DMS153 treated with DMSO at 0.1 percent for 48 hours (cell line): ENCODE results near the gene PPP1R3G.

Experiments
- DNase-seq: peaks from one replicate; lab custom pipeline; 2025; ENCODE audit not compliant: unreplicated experiment; lab: John Stamatoyannopoulos, UW

The PPP1R3G gene

DNA sequence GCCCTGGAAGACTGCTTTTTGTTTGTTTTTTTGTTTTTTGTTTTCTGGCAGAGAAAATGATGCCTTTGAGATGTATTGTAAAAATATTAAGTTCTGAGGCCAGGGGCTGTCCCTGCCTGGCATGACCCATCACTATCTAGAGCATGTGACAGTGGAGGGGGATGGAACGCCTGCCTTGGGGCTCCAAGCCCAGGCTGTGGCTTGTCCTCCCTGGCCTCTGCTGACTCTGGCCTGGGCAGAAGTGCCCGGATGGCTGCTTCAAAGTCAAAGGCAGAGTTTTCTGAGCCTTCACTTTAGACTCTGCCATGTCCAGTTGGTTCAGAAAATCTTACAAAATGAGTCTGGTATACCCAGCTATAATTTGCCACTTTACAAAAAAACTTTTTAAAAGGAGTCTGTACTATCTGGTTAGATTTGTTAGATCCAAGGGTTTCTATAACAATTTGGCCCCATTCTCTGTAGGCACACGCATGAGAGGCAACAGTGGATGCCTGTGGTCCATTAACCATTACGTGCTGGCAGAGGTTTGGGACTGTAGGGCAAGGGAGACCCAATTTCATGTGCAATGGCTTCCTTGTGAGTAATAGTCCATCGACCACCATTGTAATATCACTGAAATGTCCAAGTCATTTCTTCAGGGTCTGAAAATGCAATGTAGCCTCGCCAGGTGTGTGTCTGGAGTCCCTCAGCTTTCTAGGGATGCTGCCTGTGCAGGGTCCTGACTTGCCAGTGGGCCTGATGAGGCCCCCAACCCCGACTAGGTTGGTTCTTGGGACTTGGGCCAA, 8.3 kb downstream of the PPP1R3G start:
- DNase-seq, result no peak

DNA sequence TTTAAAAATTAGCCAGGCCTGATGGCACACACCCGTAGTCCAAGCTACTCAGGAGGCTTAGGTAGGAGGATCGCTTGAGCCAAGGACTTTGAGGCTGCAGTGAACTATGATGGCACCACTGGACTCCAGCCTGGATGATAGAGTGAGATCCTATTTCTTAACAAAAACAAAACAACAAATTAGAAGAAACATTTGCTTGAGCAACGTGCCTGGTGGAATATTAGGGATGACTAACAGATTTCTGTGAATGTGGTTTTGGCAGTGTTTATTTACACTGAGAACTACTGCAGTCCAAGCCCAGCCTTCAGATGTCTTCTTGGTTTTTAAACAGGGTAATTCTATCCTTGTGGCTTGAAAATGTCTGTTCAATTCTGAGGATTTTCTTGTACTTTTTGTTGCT, 9.2 kb downstream of the PPP1R3G start:
- DNase-seq, result no peak

DNA sequence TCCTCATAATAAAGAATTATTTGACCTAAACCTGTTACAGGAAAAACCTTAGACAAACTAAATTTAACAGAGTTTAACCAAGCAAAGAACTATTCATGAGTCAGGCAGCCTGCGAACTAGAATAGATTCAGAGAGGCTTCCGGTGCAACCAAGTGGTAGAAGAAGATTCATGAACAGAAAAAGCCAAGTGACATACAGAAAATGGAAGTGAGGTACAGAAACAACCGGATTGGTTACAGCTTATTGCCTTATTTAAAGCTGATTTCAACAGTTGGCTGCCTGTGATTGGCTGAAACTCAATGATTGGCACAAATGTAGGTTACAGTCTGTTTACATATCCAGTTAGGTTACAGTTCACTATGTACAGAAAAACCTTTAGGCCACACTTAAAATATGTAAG, 10.1 kb downstream of the PPP1R3G start:
- DNase-seq, result no peak

DNA sequence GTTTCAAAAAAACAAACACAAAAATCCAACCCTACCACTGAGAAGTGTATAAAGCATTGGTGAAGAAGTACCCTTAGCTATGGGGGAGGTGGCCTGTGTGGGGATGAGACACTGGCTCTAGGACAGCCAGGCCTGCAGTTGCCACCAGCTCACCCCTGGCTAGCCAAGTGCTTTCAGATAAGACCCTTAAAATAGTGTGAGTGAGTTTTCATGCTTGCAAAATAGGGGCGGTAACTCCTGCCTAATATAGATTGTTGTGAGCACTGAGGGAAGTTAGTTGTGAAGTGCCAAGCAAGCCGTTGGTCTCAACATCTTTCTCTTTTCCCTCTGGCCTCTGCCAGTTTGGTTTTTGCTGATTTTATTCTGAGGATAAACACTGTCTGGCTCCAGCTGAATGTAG, 11.3 kb downstream of the PPP1R3G start:
- no peak for DNase-seq

DNA sequence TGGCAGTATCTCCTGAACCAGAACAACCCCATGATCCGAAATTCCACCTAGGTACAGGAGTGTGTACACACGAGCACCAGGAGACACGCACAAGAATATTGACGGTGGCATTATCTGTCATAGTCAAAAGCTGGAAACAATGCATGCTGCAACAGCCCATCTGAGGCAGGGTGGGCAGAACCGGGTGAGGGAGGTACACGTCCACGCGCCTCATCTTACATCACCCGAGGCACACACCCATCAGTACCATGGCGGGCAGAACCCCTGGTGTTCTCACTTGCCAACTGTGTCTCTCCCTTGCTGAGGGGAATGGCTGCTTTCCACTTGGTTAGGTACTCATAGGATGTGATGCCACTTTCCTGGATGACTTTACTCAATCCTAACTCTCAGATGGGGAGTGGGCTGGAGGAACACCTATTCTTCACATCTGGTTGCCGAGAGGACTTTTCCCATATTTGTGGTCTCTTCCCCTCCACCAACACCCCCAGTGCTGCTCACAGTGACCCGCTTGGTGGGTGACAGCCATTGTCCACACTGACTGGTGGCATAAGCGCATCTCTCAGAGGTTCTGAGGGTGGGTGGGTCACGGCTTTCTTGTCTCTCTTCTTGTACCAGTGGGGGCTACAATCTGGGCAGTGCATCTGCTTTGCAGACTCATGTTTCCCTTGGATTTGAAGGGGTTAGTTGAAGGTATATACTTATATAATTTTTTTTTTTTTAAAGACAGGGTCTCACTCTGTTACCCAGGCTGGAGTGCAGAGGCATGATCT, 13.5 kb downstream of the PPP1R3G start:
- no peak for DNase-seq

DNA sequence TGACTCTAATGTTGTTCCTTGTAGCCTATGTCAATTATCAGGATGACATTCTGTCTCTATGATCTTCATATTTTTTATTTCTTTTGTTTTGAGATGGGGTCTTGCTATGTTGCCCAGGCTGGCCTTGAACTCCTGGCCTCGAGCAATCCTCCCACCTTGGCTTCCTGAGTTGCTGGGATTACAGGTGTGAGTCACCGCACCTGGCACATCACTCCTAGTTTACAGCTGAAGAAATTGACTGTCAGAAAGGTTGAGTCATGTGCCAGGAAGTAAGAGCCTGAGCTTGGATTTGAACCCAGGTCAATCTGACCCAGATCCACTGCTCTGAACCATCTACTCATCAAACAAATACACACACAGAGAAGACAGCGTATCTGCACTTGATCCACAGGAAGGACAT, 14.4 kb downstream of the PPP1R3G start:
- no peak for DNase-seq

DNA sequence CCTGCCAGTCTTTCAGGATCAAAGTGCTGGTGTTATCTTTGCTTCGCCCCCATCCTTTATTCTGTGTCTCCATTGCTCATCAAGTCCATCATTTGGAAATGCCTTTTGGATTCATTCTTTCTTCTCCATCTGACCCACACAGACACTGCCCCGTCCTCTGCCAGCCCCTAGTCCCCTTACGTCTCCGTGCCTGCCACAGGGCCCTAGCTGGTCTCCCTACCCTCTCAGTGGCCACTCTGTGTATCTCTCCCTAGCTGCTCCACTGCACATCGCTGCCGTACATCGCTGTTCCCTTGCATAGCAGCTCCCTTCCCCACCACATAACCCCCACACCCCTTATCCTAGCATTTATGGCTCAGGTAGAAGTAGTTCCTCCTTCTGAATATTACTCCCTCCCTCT, 15.7 kb downstream of the PPP1R3G start:
- DNase-seq, result no peak

DNA sequence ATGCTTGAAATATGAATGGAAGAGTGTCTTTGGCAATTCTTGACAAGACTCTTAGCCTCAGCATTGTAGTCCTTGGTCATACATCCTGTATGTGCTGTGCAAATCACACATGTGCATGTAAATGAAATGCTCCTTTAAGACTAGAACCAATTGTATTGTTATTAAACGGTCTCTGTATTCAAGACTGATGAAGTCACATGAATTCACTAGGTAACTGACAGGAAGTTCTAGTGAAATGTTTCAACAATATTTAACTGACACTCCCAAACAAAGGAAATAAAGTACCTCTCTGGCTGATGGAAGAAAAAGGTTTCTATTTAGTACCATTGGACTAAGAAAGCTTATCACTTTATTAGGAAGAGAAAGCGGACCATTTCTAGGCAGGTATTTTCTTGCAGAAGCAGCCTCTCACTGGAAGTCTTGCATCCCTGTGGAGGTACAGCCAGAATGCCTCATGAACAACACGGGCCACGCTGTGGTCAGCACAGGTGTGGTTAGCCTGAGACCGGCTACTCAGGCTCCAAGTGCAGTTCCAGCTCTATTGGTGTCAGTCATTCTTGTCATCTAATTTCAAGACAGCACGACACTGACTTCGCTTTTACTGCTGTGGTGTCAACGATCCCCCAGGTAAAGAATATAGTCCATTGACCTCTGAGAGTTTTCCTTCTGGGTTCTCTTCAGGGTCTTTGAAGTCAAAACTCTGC, 17.3 kb downstream of the PPP1R3G start:
- no peak for DNase-seq

DNA sequence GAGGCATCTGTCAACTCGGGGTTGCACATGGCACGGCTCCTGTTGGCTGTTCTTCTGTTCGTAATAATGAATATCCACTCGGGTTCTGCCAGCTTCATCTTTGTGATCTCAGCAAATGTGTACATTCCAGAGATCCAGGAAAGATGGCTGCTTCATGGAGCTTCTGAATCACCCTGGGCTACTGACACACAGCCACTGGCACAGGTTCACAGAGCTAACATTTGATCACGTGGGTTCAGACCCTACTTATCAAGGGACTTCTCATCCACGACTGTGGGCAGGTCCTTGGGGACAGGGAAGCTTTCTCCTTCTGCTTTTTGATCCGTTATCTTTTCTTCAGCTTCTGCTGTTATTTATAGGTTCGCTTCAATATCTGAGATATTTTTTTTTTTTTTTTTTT, 18.1 kb downstream of the PPP1R3G start:
- no peak for DNase-seq

DNA sequence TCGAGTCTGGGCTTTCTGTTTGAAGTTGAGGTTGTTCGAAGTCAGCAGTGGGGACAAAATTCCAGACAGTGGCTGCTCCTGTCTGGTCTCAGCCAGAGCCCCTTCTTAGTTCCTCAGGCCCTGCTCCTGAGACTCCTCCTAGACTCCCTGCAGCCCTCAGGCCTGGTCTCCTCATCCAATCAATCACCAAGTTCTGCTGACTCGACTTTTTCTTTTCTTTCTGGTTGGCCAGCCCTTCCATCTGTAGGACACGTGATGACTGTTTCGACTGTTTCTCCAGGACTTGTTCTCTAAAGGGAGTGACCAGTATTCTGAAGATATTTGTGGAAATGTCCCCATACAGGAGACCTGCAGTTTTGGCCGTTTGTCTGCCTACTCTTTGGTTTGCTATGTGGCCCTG, 19.5 kb downstream of the PPP1R3G start:
- DNase-seq, result no peak

DNA sequence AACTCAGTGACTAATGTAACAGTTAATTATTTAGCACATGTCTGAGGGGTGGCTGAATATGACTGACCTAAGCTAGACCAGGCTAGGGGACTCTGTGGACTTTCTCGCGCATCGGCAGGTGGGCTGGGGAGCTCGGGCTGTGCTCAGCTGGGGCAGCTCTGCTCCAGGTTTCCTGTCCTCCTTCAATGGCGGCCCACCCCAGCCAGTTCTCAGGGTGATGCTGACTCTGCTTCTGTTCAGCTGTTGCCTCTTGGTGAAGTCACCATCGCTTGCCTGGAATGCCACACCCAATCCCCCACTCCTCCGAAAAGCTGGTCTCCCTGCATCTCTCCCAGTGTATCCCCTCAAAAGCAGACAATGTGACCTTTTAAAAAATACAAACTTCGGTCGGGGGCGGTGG, 20.0 kb downstream of the PPP1R3G start:
- DNase-seq, result no peak

DNA sequence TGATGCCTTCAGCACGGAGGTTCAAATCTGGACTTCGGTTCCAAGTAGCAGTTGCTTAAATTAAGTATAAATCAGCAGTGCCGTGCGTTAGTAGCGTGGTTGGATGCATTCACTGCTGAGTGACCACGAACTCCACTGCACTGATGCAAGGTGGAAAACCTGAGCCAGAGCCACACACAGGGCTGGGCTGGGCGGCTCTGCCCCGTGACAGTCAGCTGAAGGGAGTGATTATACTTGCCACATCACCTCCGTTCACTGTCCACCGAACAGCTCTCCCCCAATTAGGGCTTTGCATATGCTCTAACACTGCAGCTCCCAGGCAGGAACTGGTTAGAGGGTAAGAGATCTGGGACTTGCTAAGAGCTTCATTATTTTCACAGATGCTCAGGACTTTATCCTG, 22.2 kb downstream of the PPP1R3G start:
- no peak for DNase-seq

DNA sequence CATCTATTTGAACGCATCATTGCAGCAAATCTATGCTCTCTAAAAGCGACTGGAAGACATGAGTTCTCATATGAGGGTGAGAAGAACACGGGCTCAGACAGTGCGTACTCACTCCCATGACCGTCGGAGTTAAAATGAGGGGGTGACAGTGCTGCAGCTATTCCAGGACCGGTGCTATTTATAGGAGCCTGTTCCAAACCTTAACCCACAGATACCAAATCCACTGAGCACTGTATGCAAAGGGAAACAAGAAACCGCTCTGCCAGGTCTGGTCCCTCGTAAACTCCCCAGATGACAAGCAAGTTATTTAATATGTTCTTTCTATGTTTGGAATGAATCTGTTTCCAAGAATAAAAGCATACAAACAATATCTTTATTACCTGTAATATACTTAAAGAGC, 22.9 kb downstream of the PPP1R3G start:
- no peak for DNase-seq

DNA sequence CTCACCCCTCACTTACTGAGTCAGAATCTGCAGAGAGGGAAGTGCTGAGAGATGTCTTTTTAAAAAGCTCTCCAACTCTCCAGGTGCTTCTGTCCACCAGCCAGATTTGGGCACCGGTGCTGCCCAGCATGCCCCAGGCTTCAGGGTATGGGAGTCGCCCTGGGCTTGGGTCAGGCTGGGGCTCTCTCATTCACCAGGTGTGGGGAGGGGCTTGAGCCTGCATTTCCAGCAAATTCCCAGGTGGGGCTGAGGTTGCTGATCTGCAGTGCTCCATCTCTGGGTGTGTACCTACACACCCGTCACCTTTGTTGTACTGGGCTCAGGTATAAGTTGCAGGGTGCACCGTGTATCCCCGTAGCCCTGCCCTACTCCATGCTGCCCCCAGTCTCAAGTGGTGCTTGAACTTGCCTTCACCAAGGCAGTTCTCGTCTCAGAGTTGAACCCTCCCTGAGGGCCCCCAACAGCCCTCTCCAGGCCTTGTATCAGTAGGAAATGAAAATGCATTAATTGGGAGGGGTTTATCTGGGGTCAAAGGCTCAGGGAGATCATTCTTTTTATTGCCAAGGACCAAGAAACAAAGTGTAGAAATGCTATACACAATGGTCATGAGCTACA, 23.5 kb downstream of the PPP1R3G start:
- no peak for DNase-seq

DNA sequence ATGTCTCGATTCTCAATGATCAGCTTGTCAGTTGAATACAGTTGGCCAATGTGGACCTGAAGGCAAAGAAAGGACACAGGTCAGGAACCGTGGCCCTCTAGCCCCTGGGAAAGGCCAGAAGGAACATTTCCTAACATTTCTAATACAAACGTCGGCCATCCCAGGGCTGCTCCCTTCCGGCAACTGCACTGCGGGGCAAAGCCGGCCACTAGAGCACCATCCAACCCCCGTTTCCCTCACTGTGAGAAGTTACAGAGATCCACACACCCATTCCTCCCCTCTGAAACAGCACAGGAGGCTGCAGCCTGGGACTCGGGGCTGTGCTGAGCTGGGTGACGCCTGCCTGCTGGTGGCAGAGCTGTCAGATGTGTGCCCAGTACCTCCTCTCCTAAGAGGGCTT, 24.3 kb downstream of the PPP1R3G start:
- DNase-seq, result no peak

DNA sequence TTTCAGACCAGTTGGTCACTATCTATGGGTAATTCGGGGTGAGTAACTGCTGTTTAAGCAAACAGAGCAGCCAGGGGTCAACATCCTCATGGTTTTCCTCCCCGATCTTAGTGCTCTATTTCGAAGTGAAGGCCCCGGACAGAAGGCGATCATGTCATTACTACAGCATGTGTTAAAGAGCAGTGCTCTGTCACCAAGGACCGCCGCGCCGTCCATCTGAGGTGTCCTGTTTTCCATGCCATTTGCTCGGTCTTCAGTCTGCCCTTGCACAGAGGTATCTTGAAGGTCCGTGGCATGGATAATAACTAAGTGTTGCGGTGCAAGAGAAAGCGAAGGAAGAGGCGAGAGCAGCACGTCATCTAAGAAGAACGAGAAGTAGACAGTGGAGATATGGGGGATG, 25.1 kb downstream of the PPP1R3G start:
- DNase-seq, result no peak

DNA sequence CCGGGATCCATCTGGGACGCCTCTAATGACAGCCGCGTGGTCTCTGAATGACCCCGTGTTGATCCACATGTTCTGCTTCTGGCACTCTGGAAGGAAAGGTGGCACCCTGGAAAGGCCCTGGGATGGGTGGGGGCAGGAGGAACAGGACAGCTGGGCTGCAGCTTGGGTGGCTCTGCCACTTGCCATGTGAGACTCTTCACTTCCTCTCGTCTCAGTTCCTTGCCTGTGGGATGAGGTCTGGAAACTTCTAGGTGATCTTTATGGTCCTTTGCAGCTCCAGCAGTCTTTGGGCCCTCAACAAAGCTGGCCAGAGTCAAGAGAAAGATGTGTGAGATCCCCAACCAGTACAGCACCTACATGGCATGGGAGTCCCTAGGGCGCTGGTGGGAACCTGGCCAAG, 26.5 kb downstream of the PPP1R3G start:
- DNase-seq, result no peak

DNA sequence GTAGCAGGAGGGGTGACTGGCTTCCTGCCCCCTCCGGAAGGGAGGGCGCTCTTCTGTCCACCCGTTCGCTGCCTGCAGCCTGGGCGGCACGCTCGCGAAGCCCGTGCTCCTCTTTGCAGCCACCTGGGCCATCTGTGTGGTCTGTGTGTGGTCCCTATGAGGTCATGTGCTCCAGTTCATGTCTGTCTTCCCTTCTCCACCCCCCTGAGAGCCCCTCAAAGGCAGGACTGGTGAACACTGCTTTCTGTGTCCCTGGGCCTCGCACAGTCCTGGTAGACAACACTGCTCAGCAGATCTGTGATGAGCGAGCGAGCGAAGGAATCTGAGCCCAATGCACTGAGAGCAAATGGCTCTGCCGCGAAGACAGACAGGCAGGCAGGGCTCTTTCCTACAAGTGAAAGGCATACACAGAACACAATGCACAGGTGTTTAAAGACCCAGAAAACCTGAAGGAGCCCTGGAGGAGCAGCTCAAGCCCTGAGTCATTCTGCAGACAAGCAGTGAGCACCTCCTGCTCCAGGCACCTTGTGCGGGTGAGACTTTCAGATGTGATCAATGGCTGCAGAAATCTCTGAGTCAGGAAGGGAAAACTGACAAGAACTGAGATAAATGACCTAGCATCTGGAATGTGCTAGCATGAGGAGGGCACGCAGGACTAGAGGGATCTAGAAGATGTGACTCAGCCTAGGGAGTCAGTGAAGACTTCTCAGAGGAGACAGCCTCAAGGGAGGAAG, 27.1 kb downstream of the PPP1R3G start:
- DNase-seq, result no peak

DNA sequence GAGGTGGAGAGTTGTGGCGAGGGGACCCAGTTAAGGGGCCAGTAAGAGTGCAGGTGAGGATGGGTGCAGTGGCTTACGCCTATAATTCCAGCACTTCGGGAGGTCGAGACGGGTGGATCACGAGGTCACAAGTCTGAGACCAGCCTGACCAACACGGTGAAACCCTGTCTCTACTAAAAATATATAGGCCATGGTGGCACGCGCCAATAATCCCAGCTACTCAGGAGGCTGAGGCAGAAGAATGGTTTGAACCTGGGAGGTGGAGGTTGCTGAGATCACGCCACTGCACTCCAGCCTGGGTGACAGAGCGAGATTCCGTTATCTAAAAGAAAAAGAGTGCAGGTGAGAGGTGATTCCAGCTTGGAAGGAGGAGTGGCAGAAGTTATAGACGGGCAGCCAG, 28.0 kb downstream of the PPP1R3G start:
- no peak for DNase-seq

DNA sequence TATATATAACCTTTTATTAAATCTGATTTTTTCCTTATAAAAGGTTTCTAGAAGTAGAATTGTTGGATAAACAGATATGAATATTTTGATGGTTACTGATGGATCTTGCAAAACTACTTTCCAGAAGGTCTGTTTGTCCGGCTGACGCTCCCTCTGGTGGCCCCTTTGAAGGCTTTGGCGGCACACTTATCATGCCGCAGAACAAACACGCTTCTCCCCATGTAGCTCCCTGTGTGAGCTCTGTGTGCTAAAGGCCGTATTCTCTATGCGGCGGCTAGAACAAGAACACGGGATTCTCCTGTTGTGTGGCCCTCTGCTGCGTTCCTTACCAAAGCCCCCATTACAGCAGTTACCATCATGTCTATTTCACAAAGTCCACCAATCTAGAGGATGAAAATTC, 30.0 kb downstream of the PPP1R3G start:
- no peak for DNase-seq
